HepG2 (cell line): ENCODE results near the gene DPAGT1. TPM values are rescaled to one million over a fixed set of nuclear protein-coding genes. Genes with fewer than 3 reads are reported as not detected.

ENCODE experiments used
- ATAC-seq: fragments of 200-7000 bp; cut with Tn5 transposase; 3 replicates; pipeline ENCODE4 v1.9.1; 2020; ENCODE audit warnings: mild to moderate bottlenecking, moderate library complexity
- BruUV-seq: library from RNA; stranded (reverse); fragments of 400-500 nt; replicated peaks from 2 replicates; lab custom pipeline; 2021; lab: Mats Ljungman, UMichigan
- CTCF ChIA-PET: fragments of 300-600 bp; formaldehyde crosslinking; extraction: SDS; loops from one replicate; lab custom pipeline; 2021; ENCODE audit warnings: low total read pairs, inconsistent platforms, low intra/inter-chr PET ratio; lab: Yijun Ruan, JAX
- POLR2A ChIA-PET: fragments of 350-600 bp; sonication (Branson Sonifier 250); formaldehyde crosslinking; loops from one replicate; lab custom pipeline; 2020; ENCODE audit warnings: antibody characterized with exemption, inconsistent platforms; lab: Yijun Ruan, JAX
- DNase-seq: peaks from one replicate; pipeline ENCODE4 v3.0.0-alpha.2; 2015; ENCODE audit warnings: low spot score
- FAIRE-seq: peaks from 3 replicates; lab custom pipeline; 2011; peaks lifted over from hg19 to GRCh38; lab: Jason Lieb, UNC
- H2AFZ ChIP-seq: one replicate; pipeline ENCODE4 v1.6.1; 2011; ENCODE audit warnings: low read length, inconsistent platforms
- H3K27ac ChIP-seq: fragments of 300-600 bp; 3 replicates; pipeline ENCODE4 v1.8.0; 2011; ENCODE audit warnings: mixed run types, mild to moderate bottlenecking, mixed read lengths, low read length, inconsistent platforms; ENCODE audit not compliant: insufficient read depth; ENCODE audit errors: extremely low read length
- H3K27me3 ChIP-seq, 2 experiments: fragments of 200-600 bp in 1 of 2; 2 replicates in 1 of 2; 3 replicates in 1 of 2; pipeline versions ENCODE4 v1.6.0 to v1.8.0; 2011; ENCODE audit warnings: low read length in 2 of 2, mild to moderate bottlenecking in 2 of 2, moderate library complexity in 2 of 2, inconsistent platforms in 1 of 2; ENCODE audit not compliant: insufficient read depth in 2 of 2, control insufficient read depth in 1 of 2
- H3K36me3 ChIP-seq, 2 experiments: fragments of 200-600 bp in 1 of 2; replicated peaks in 1 of 2; 2 replicates in 1 of 2; 3 replicates in 1 of 2; pipeline versions ENCODE4 v1.5.1 to v1.8.0; 2011; ENCODE audit warnings: low read length in 2 of 2, inconsistent platforms in 1 of 2; ENCODE audit not compliant: insufficient read depth in 2 of 2, control insufficient read depth in 1 of 2
- H3K4me1 ChIP-seq: 2 replicates; pipeline ENCODE4 v1.5.1; 2012; ENCODE audit warnings: low read length, inconsistent platforms; ENCODE audit not compliant: insufficient read depth
- H3K4me2 ChIP-seq: 2 replicates; pipeline ENCODE4 v1.6.0; 2011; ENCODE audit warnings: low read depth, low read length, inconsistent platforms
- H3K4me3 ChIP-seq, 3 experiments: fragments of 200-600 bp in 1 of 3; sonication (generic), shearing (Covaris generic) in 1 of 3; replicated peaks in 1 of 3; 2 replicates each; pipeline ENCODE4 v1.5.1; 2011 to 2016; ENCODE audit warnings: low read length in 3 of 3, inconsistent platforms in 2 of 3, low read depth in 2 of 3, mild to moderate bottlenecking in 2 of 3, control low read depth in 1 of 3, mixed read lengths in 1 of 3; ENCODE audit not compliant: insufficient read depth in 1 of 3
- H3K79me2 ChIP-seq: one replicate; pipeline ENCODE4 v1.6.1; 2011; ENCODE audit warnings: low read length, inconsistent platforms; ENCODE audit not compliant: insufficient read depth
- H3K9ac ChIP-seq: 2 replicates; pipeline ENCODE4 v1.6.0; 2011; ENCODE audit warnings: mild to moderate bottlenecking, low read depth, low read length, inconsistent platforms; ENCODE audit not compliant: insufficient read depth
- H3K9me3 ChIP-seq: 2 replicates; pipeline ENCODE4 v1.5.1; 2012; ENCODE audit warnings: mild to moderate bottlenecking, low read length
- H4K20me1 ChIP-seq: 2 replicates; pipeline ENCODE4 v1.6.0; 2011; ENCODE audit warnings: inconsistent platforms, mild to moderate bottlenecking, low read length, moderate library complexity; ENCODE audit not compliant: insufficient read depth
- GLI4 ChIP-seq: sonication (generic); formaldehyde crosslinking; IDR thresholded peaks from 2 replicates; pipeline ENCODE4 v1.5.1; 2020; ENCODE audit warnings: missing genetic modification reagents, mild to moderate bottlenecking, moderate library complexity, borderline replicate concordance
- KDM5B ChIP-seq: sonication (generic); formaldehyde crosslinking; IDR thresholded peaks from 2 replicates; pipeline ENCODE4 v1.4.0; 2020; ENCODE audit warnings: missing genetic modification reagents, mild to moderate bottlenecking, borderline replicate concordance
- KLF9 ChIP-seq: IDR thresholded peaks from 2 replicates; pipeline ENCODE4 v1.6.1; 2016; ENCODE audit warnings: low read depth
- NKX3-1 ChIP-seq: sonication (generic); formaldehyde crosslinking; IDR thresholded peaks from 2 replicates; pipeline ENCODE4 v1.5.0; 2020; ENCODE audit warnings: missing genetic modification reagents
- RORA ChIP-seq: sonication (generic); formaldehyde crosslinking; IDR thresholded peaks from 2 replicates; pipeline ENCODE4 v1.5.0; 2020; ENCODE audit warnings: mild to moderate bottlenecking, missing genetic modification reagents, moderate library complexity
- SNAPC5 ChIP-seq: sonication (generic); formaldehyde crosslinking; IDR thresholded peaks from 2 replicates; pipeline ENCODE4 v1.8.1; 2023; ENCODE audit warnings: mild to moderate bottlenecking, missing genetic modification reagents, borderline replicate concordance
- XRCC5 ChIP-seq: fragments of 200-400 bp; formaldehyde crosslinking; optimal IDR thresholded peaks from 2 replicates; pipeline ENCODE3; 2017; ENCODE audit warnings: mild to moderate bottlenecking, low read length
- ZEB1 ChIP-seq: IDR thresholded peaks from 2 replicates; pipeline ENCODE4 v1.6.1; 2012; ENCODE audit warnings: mild to moderate bottlenecking, low read depth, inconsistent platforms; ENCODE audit not compliant: insufficient replicate concordance
- ZNF235 ChIP-seq: sonication (generic); formaldehyde crosslinking; IDR thresholded peaks from 2 replicates; pipeline ENCODE4 v1.8.1; 2023; ENCODE audit warnings: mild to moderate bottlenecking, missing genetic modification reagents, borderline replicate concordance
- ZNF30 ChIP-seq: sonication (generic); formaldehyde crosslinking; IDR thresholded peaks from 2 replicates; pipeline ENCODE4 v1.5.0; 2020; ENCODE audit warnings: mild to moderate bottlenecking, missing genetic modification reagents
- ZNF550 ChIP-seq: sonication (generic); formaldehyde crosslinking; IDR thresholded peaks from 2 replicates; pipeline ENCODE4 v1.4.0; 2020; ENCODE audit warnings: mild to moderate bottlenecking, missing genetic modification reagents, borderline replicate concordance
- ZNF562 ChIP-seq: sonication (generic); formaldehyde crosslinking; IDR thresholded peaks from 2 replicates; pipeline ENCODE4 v1.8.0; 2022; ENCODE audit warnings: missing genetic modification reagents, borderline replicate concordance
- ZNF598 ChIP-seq: sonication (generic); formaldehyde crosslinking; IDR thresholded peaks from 2 replicates; pipeline ENCODE4 v1.5.1; 2020; ENCODE audit warnings: mild to moderate bottlenecking, missing genetic modification reagents, borderline replicate concordance
- ZNF780A ChIP-seq: sonication (generic); formaldehyde crosslinking; IDR thresholded peaks from 2 replicates; pipeline ENCODE4 v1.8.0; 2022; ENCODE audit warnings: mild to moderate bottlenecking, missing genetic modification reagents, moderate library complexity
- ZNF790 ChIP-seq: sonication (generic); formaldehyde crosslinking; IDR thresholded peaks from 2 replicates; pipeline ENCODE4 v1.8.0; 2022; ENCODE audit warnings: missing genetic modification reagents, mild to moderate bottlenecking, borderline replicate concordance
- WGBS: methylation state at CpG from one replicate; pipeline ENCODE4 v1.1.6; 2017; ENCODE audit warnings: low lambda C conversion rate; 5-methylcytosine and 5-hydroxymethylcytosine counted together
- in situ Hi-C: cut with HindIII; loops from 2 replicates; pipeline ENCODE4 v1.10.0; 2017; ENCODE audit warnings: low pct_unique_long_range_greater_than_20kb; ENCODE audit not compliant: extremely low pct_ligation_motif_present
- intact Hi-C: fragments of 100-400 bp; cut with micrococcal nuclease; formaldehyde crosslinking; loops from one replicate; pipeline ENCODE4 v1.10.0; 2022; ENCODE audit not compliant: unreplicated experiment
- polyA plus RNA-seq, 8 experiments: library from polyadenylated mRNA; depleted of rRNA in 3 of 8; stranded (reverse) in 7 of 8; unstranded in 1 of 8; fragments of >200 nt; fragmentation: Illumina TruSeq in 4 of 8; extraction: Trizol in 4 of 8; gene quantifications; 2 replicates each; pipeline versions ENCODE4 v1.2.1 to v1.2.3, GENCODE V29; 2011 to 2016; ENCODE audit warnings: low read depth in 4 of 8, missing spikeins in 1 of 8, mixed read lengths in 1 of 8; ENCODE audit not compliant: insufficient read depth in 1 of 8
- total RNA-seq, 5 experiments: library from RNA; depleted of rRNA; stranded (reverse); fragments of >200 nt; fragmentation: Illumina TruSeq; extraction: Trizol; gene quantifications; 2 replicates each; pipeline ENCODE4 v1.2.3, GENCODE V29; 2016; ENCODE audit warnings: low read depth in 1 of 5
- TF ChIP-seq, protein P1 (sequence below): IDR thresholded peaks from 2 replicates; pipeline ENCODE4 v1.6.1; 2018; ENCODE audit warnings: missing genetic modification reagents, mild to moderate bottlenecking, missing compliant biosample characterization

The DPAGT1 gene
- total and polyA plus RNA-seq, 2 of the 13 experiments (the other 11 are each of a cell fraction or from before 2014, with no cell fraction given) = 37.6 to 70.7 TPM

GRCh38 chr11:119081682-119082260 lies 19.9 kb downstream of the DPAGT1 start:
- Histone ChIP-seq H3K36me3 (peaks cover 16 to 47% of the 10 kb centered on the region in 2 experiments), H3K27me3 (no peaks in the 10 kb centered on the region; a peak in 1 of 5 replicates), H3K9ac (no peak overlapping the region), H2AFZ (no peak overlapping the region), H4K20me1 (no peaks in the 10 kb centered on the region), H3K9me3 (no peaks in the 10 kb centered on the region), H3K4me1 (peaks cover 17% of the 10 kb centered on the region), H3K79me2 (peaks cover 12% of the 10 kb centered on the region), H3K4me3 (no peak overlapping the region), H3K27ac (no peak overlapping the region), H3K4me2 (no peak overlapping the region)
- ATAC-seq = no peak
- no peak for DNase-seq
- in situ Hi-C loops = no loop called here
- no peak for FAIRE-seq
- no TSS peak for BruUV-seq
- CTCF ChIA-PET = no interaction called here
- intact Hi-C loops = no loop called here
- POLR2A ChIA-PET = interaction anchor here (2.0 kb wide), 1 partner anchor 14 kb away, joined by 4 read pairs; no protein-coding TSS in a partner anchor
- WGBS = 95% methylated on average over 7 of the region's 7 CpGs
- TF ChIP-seq XRCC5 (no peak), ZNF790 (CRISPR knock-in tag) (no peak), ZNF235 (CRISPR knock-in tag) (no peak)
- TF ChIP-seq, protein P1, sequence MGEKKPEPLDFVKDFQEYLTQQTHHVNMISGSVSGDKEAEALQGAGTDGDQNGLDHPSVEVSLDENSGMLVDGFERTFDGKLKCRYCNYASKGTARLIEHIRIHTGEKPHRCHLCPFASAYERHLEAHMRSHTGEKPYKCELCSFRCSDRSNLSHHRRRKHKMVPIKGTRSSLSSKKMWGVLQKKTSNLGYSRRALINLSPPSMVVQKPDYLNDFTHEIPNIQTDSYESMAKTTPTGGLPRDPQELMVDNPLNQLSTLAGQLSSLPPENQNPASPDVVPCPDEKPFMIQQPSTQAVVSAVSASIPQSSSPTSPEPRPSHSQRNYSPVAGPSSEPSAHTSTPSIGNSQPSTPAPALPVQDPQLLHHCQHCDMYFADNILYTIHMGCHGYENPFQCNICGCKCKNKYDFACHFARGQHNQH (CRISPR knock-in tag) = no peak

DNA sequence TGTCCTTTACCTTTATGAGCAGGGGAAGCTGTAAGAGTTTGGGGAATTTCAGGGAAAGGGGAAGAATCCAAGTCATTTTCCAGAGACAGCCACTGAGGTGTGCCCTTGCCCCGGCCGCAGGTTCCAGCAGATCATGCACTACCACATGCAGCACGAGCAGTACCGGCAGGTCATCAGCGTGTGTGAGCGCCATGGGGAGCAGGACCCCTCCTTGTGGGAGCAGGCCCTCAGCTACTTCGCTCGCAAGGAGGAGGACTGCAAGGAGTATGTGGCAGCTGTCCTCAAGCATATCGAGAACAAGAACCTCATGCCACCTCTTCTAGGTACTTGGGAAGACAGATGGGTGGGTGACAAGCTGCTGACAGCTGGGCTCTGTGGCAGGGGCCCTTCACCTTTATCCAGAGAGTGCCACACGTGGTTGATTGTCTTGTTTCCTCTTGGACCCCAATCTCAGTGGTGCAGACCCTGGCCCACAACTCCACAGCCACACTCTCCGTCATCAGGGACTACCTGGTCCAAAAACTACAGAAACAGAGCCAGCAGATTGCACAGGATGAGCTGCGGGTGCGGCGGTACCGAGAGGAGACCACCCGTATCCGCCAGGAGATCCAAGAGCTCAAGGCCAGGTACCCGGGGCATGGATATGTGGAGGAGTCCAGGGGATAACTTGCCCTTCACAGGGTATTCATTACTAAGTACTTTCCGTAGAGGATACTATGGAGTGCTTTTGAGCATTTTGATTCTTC lies 22.8 kb downstream of the DPAGT1 start:
- H3K4me1 ChIP-seq = no peaks in the 10 kb centered on the region
- no peaks in the 10 kb centered on the region for H3K79me2 ChIP-seq
- H3K27me3 ChIP-seq = no peaks in the 10 kb centered on the region
- CTCF ChIA-PET = no interaction called here
- peaks cover 22 to 57% of the 10 kb centered on the region in 2 experiments for H3K36me3 ChIP-seq
- H3K9ac ChIP-seq = no peak overlapping the region
- no peak for TF ChIP-seq ZNF30 (CRISPR knock-in tag)
- TF ChIP-seq ZNF550 = no peak
- TF ChIP-seq RORA (CRISPR knock-in tag) = no peak
- TF ChIP-seq ZNF562 = no peak
- TF ChIP-seq KLF9 (CRISPR knock-in tag) = no peak
- TF ChIP-seq ZEB1 = no peak
- TF ChIP-seq SNAPC5 (CRISPR knock-in tag) = no peak
- TF ChIP-seq KDM5B (CRISPR knock-in tag) = no peak
- no peak for TF ChIP-seq ZNF598
- TF ChIP-seq ZNF780A (CRISPR knock-in tag) = no peak
- no peak for TF ChIP-seq GLI4 (CRISPR knock-in tag)
- no peak for TF ChIP-seq NKX3-1 (CRISPR knock-in tag)
- TF ChIP-seq, all 625 proteins: peak for 0
- no peak overlapping the region for H3K27ac ChIP-seq
- in situ Hi-C loops = no loop called here
- DNase-seq = no peak
- intact Hi-C loops = no loop called here
- no peaks in the 10 kb centered on the region for H4K20me1 ChIP-seq
- no peak overlapping the region for H2AFZ ChIP-seq
- no peaks in the 10 kb centered on the region for H3K9me3 ChIP-seq
- POLR2A ChIA-PET = interaction anchor here (2.4 kb wide), 1 partner anchor 12 kb away, joined by 9 read pairs; the partner anchor contains the start of gene VPS11
- no peak overlapping the region for H3K4me2 ChIP-seq
- ATAC-seq = no peak
- H3K4me3 ChIP-seq = no peak overlapping the region
- BruUV-seq = no TSS peak
- WGBS = 98% methylated on average over 17 of the region's 19 CpGs
- no peak for FAIRE-seq
